CD4-positive, alpha-beta T cell treated with Interleukin-17A for 1 hour (primary cell): ENCODE measurements around the gene KDM4B.

Source experiments
- DNase-seq: peaks from one replicate; pipeline ENCODE4 v3.0.0-alpha.2; 2020

KDM4B gene

DNA sequence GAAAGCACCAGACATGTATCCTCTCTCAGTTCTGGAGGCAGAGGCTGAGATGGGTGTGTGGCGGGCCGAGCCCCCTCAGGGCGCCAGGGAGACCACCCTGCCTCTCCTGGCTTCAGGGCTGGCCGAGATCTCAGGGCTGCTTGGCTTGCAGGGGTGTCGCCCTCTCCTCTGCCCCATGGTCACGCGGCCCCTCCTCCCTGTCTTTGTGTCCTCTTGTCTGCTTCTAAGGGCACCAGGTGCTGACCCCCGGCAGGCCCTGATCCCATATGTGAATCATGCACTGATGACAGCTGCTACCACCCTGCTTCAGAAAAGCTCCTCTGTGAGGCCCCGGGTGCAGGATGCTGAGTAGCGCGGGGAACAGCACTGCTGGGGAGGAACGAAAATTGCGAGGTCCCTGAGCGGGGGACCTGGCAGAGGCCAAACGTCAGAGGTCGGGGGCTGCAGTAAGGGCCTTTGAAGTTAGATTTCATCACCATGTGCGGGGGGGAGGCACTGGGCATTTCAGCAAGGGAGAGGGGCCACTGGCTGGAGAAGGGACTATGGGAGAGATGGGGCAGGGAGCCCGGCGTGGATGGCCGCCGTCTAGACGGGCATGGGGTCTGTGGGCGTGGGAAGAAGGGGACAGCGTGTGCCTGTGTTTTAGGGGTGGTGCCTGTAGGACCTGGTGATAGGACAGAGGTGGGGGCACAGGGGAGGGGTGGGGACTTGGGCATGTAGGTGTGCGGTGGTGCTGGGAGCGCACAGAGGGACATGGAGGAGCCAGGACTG, 125.2 kb downstream of the KDM4B start:
- no peak for DNase-seq

DNA sequence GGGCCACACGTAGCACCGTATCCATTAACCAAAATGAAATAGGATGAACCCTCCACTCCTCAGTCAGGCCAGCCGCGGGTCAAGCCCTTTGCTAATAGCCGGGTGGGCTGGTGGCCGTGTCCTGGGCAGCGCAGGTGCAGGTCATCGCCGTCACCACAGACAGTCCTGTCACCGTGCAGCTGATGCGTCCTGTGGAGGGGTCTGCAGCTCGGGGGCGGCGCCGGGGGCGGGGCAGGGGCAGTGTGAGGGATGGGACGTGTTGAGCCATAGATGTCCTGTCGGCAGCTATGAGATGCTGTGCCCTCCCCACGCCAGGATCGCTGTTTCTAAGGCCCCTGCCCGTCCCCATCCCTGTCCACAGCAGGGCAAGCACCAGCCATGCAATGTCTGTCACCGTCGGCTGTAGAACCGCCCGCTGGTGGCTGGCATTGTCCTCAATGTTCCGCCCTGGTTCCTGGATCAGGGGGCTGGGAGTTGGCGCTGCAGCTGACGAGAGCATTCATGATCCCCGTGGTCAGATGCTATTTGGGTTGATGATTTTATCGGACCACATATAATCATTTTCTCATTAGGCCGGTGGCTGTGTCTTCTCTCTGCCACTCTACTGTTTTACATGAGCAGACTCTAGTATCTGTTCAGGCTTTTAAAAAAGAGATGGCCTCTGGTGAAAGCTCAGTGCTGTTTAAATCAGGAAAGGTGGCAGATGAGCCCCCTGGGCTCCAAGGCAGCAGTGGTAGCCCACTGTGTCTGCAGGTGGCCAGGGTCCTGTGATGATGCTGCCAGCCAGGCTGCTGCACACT, 126.1 kb downstream of the KDM4B start:
- no peak for DNase-seq

- DNase-seq = no peak
Observed at GRCh38 chr19:5095568-5095850, 126.6 kb downstream of the KDM4B start.

DNA sequence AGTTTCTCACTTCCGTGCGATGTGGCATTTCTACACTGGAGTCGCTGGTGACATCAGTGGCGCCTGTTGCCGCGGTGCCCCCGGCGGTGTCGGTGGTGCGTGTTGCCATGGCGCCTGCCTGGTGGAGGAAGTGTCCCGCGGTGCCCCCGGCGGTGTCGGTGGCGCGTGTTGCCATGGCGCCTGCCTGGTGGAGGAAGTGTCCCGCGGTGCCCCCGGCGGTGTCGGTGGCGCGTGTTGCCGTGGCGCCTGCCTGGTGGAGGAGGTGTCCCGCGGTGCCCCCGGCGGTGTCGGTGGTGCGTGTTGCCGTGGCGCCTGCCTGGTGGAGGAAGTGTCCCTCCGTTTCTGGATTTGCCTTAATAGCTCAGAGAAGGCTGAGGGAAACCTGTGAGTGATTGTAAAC, 127.6 kb downstream of the KDM4B start:
- no peak for DNase-seq

DNA sequence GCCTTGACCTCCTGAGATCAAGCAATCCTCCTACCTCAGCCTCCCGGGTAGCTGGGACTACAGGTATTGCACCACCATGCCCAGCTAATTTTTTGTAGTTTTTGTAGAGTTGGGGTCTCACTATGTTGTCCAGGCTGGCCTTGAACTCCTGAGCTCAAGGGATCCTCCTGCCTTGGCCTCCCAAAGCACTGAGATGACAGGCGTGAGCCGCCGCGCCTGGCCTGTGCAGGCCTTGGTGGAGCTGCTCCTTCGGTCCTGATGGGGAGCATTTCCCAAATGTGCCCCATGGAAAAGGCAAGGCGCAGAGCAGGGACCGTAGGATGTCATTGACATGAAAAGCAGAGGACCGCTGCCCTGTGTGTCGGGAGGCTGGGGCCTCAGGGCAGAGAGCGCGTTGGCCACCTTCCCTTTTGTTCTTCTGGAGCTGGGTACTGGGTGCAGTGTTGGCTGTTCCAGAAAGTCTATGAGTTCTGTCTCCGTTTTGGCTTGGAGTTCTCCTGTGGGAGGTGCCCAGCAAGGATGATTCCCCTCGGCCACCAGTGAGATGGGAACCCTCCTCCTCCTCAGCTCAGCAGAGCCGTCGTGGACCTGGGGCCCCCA, 128.5 kb downstream of the KDM4B start:
- DNase-seq = no peak

GRCh38 chr19:5097959-5098623, 129.2 kb downstream of the KDM4B start:
- no peak for DNase-seq

- no peak for DNase-seq
Observed at GRCh38 chr19:5098646-5099045, 129.7 kb downstream of the KDM4B start.

DNA sequence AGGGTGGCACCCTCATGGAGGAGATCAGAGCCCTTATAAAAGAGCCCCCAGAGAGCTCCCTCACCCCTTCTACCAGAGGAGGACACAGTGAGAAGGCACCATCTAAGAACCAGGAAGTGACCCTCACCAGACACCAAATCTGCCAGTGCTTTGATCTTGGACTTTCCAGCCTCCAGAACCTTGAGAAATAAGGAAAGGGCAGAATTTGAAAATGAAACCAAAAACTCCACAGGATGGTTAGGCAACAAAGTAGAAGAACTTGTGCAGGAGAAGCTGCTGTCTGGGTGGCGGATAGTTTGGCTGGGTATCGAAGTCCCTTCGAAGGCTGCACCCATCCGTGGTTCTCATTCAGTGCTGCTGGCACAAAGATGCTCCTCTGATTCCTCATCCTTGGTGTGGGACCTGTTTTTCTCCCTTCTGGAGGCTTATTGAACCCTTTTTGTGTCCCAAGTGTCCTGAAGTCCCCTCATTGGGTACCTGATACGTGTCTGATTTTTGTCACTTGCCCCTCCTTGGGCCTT, 130.8 kb downstream of the KDM4B start:
- no peak for DNase-seq

DNA sequence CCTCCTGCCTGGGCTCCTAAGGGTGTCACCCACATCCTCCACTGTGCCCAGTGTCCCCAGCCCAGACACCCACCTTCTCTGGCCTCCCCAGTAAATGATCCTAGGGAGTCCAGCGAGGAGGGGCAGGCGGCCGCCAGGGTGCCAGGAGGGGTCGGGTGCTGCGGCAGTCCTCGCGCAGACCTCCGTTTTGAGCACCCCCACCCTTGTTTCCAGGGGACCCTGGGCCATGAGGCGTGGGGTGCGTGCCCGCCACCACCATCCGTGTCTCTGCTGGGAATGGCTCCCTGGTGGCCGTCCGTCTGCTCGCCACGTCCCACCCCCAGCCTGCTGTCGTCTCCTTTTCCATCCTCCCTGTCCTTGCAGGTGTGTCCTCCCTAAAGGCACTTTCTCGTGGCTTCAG, 133.0 kb downstream of the KDM4B start:
- DNase-seq = no peak

DNA sequence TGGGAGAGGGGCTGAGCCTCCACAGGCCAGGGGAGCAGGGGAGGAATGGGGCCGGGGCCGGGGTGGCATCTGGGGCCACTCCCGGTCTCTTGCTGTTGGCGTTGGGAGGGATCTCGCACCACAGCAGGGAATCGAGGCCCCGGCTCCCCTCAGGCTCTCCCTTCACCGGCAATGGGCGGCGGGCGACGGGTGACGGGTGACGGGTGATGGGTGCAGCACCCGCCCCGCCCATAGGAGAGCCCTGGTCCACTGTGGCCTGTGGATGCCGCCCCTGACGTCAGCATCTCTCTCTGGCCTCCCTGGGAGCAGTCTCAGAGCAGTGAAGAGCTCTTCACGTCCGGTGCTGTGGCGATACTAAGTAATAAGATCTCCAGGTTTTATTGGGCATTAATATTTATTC, 133.6 kb downstream of the KDM4B start:
- no peak for DNase-seq

GRCh38 chr19:5103061-5103701, 134.3 kb downstream of the KDM4B start:
- DNase-seq = no peak

GRCh38 chr19:5103812-5104410, 135.0 kb downstream of the KDM4B start:
- DNase-seq = no peak

DNA sequence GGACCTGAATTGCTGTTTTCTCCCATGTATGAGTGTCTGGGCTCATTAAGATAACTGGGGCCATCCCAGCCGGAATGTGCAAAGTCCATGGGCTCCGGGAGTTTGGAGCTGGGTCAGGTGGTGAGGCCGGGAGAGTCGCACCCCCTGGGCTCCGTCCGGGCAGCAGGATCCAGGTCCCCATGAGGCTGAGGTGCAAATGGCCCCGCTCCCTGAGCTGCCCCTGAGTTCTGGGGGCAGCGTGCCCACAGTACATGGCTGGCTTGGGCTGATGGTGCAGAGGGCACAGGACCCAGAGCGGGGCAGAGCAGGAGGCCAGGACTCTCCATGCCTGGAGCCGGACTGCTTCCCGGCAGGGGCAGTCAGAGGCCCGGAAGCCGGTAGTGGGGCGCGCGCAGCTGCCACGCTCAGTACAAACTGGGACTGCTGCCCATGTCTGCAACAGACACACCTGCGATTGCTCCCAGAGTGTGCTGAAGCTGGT, 136.0 kb downstream of the KDM4B start:
- DNase-seq = no peak

GRCh38 chr19:5106191-5106726, 137.3 kb downstream of the KDM4B start:
- no peak for DNase-seq

- no peak for DNase-seq
Observed at GRCh38 chr19:5106971-5107370, 138.1 kb downstream of the KDM4B start.

DNA sequence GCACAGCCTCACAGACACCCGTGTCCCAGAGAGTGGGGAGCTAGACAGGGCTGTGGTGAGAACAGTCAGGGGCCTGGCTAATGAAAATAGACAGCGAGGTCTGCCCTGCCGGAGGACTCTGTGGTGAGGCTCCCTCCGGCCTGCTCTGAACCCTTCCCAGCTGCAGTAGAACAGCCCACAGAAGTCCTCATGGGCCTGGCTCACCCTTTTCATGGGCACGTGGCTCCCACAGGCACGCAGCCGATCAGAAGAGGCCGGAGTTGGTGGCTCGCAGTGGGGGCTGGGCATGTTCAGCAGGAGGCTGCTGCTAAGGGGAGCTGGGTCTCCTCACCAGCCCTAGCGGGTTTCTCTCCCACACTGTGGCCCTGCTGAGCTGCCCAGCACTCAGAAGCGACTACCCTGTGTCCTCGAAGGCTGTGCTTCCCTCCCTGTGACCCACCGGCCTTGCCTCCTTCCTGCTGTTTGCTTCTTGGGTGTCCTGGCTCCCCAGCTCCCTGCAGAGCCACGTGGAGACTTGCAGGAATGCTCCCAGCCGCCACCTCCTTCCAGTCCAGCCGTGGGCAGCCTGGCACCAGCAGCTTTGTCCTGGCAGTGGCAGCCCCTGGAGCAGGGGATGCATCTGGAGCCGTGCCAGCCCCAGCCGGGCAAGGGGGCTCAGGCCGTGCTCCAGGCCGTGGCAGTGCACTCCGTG, 138.7 kb downstream of the KDM4B start:
- DNase-seq = no peak

DNA sequence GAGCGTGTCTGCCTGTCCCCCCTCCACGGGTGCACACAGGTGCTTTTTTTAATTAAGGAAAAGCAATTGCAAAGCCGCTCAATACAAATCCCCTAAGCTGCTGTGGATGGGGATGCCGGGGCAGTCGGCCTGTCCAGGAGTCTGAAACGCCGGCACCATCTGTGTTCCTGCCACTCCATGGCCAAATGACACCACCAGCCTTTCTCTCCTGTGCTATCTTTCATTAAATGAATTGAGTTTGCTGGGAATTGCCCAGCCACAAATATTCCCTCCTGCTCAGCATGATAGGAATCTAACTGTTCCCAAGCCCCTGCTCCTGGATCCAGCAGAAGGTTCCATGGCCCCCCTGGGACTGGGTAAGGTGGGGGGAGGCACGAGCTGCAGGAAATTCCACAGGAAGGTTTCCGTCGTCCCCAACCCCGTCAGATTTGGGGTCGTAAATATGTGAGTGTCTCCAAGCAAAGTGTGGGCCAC, 139.2 kb downstream of the KDM4B start:
- no peak for DNase-seq

- no peak for DNase-seq
Observed at GRCh38 chr19:5108866-5109265, 140.0 kb downstream of the KDM4B start.

- DNase-seq = no peak
Observed at GRCh38 chr19:5109560-5109959, 140.6 kb downstream of the KDM4B start.

GRCh38 chr19:5110546-5110945, 141.6 kb downstream of the KDM4B start:
- DNase-seq = no peak

DNA sequence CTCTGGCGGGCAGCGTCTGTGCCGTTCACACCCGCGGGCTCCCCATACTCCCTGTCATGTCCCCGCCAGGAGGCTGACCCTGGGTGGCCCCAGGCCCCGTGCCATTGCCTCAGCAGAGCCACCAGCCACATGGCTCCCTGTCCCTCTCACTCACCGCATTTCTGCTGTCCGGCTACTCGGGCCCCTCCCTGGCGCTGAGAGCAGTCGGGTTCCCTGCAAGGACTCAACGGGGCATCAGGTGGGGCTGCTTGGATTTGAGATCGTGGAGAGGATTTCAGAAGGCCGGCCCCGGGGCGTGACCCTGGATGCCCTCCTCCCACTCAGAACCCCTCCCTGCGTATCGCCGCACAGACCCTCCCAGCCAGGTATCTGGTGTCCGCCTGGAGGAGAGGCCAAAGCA, 142.1 kb downstream of the KDM4B start:
- DNase-seq = no peak
